Measurements from ENCODE around the gene ITGA2.
"Not testable (repeated sequence)": the region's sequence is repeated elsewhere in the genome, so short reads cannot be mapped to it uniquely, and the experiment has no call there.

ITGA2 gene

GRCh38 chr5:53095931-53096525 lies 106.9 kb downstream of the ITGA2 start:
- DNase-seq (ENCODE audit: low read depth in 2 of 2, low spot score in 1 of 2): peak; percentile 26 to 58

DNA sequence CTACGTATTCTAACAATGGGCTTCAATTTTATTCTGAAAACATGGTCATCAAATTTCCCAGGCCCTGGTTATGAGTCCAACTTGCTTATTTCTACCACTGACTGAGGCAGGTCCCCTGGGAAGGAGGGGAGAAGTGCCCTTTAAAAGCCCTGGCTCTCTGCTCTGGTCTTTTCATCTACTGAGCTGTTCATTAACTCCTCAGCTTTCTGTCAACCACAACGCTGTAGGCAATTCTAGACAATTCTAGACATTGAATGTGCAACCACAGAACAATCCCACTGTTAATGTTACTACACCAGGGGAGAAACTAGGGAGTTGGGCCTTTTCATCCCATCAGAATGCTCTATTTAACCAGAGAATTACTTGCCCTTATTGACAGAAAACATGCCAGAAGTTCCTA lies 110.4 kb downstream of the ITGA2 start:
- no peak for DNase-seq (ENCODE audit: low read depth in 2 of 2, low spot score in 1 of 2)

GRCh38 chr5:53100606-53101005 lies 111.5 kb downstream of the ITGA2 start:
- DNase-seq (ENCODE audit: low read depth in 2 of 2, low spot score in 1 of 2): no peak

DNA sequence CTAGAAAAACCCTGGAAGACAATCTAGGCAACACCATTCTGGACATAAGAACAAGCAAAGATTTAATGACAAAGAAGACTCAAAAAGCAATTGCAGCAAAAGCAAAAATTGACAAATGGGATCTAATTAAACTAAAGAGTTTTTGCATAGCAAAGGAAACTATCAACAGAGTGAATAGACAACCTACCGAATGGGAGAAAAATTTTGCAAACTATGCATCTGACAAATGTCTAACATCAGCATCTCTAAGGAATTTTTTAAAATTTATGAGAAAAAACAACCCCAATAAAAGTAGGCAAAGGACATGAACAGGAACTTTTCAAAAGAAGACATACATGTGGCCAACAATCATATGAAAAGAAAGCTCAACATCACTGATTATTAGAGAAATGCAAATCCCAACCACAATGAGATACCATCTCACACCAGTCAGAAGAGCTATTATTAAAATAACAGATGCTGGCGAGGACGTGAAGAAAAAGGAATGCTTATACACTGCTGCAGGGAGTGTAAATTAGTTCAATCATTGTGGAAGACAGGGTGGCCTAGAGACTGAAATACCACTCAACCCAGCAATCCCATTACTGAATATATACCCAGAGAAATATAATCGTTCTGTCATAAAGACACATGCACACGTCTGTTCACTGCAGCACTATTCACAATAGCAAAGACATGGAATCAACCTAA lies 116.6 kb downstream of the ITGA2 start:
- no peak for DNase-seq (ENCODE audit: low read depth in 2 of 2, low spot score in 1 of 2)

- no peak for DNase-seq (ENCODE audit: low read depth in 2 of 2, low spot score in 1 of 2)
Observed at GRCh38 chr5:53109056-53109442, 119.9 kb downstream of the ITGA2 start.

- peak; percentile 70 to 78 for DNase-seq (ENCODE audit: low read depth in 2 of 2, low spot score in 1 of 2)
Observed at GRCh38 chr5:53109443-53110127, 120.4 kb downstream of the ITGA2 start, which contains the start of gene MOCS2. MOCS2 (minus strand) TSS chr5:53109757; CDS start chr5:53107174, 2,583 bp downstream.

- DNase-seq (ENCODE audit: low read depth in 2 of 2, low spot score in 1 of 2): no peak
Observed at GRCh38 chr5:53110156-53110555, 121.0 kb downstream of the ITGA2 start.

DNA sequence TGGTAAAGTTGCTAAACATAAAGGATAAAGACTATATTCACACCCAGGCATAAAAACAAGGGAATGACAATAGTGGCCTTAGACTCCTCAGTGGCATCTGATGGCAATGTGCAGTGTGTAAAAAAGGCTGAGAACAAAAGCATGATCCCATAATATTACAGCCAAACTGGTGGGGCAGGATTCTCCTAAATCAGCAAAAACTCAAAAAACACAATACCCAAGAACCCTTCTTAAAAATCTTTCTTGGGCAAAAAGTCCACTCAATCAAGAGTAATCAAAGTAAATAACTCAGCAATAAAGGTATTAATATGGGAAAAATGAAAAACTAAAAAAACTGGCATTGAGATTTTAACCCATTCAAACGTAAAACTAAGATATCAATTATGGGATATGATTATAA lies 122.0 kb downstream of the ITGA2 start:
- DNase-seq (ENCODE audit: low read depth in 2 of 2, low spot score in 1 of 2): no peak

DNA sequence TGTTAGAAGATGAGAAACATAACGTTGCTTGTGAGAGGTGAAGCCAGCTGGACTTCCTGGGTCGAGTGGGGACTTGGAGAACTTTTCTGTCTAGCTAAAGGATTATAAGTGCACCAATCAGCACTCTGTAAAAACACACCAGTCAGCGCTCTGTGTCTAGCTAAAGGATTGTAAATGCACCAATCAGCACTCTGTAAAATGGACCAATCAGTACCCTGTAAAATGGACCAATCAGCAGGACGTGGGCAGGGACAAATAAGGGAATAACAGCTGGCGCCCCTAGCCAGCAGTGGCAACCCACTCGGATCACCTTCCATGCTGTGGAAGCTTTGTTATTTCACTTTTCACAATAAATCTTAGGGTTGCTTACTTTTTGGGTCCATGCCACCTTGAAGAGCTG lies 123.2 kb downstream of the ITGA2 start:
- not testable (repeated sequence) for DNase-seq (ENCODE audit: low read depth in 2 of 2, low spot score in 1 of 2)

GRCh38 chr5:53112909-53113308 lies 123.8 kb downstream of the ITGA2 start:
- no peak for DNase-seq (ENCODE audit: low read depth in 2 of 2, low spot score in 1 of 2)

GRCh38 chr5:53113947-53114346 lies 124.8 kb downstream of the ITGA2 start:
- DNase-seq (ENCODE audit: low read depth in 2 of 2, low spot score in 1 of 2): no peak

DNA sequence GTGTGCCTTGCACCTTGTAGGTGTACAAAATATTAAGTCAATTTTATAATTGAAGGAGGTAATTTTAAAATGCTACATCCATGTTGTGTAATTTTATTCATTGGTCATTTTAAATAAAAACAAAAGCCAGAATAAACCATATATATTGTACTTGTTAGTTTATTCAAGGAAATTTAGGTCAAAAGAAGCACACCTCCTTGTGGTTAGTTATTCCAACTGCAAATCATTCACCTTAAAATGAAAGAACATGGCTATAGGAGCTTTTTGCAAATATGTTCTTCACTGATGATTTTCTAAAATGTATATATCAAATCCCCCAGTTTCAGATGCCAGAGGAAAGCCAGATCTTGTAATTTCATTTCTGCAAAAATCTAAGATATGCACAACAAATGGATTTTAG lies 125.8 kb downstream of the ITGA2 start:
- DNase-seq (ENCODE audit: low read depth in 2 of 2, low spot score in 1 of 2): no peak

DNA sequence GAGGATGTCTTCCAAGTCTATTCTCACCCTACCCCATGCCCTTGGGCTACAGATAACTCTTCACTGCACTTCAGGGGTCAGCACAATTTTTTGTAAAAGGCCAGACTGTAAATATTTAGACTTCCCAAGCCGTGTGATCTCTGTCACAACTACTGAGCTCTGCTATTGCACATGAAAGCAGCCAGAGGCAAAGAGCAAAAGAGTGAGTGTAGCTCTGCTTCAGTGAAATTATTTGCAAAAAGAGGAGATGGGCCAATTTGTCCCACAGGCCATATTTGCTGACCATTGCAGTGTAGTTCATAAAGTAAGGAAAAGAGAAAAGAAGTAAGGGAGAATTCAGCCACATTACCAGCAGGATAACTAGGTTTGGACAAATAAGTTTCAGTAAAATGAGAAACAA lies 127.4 kb downstream of the ITGA2 start:
- no peak for DNase-seq (ENCODE audit: low read depth in 2 of 2, low spot score in 1 of 2)

DNA sequence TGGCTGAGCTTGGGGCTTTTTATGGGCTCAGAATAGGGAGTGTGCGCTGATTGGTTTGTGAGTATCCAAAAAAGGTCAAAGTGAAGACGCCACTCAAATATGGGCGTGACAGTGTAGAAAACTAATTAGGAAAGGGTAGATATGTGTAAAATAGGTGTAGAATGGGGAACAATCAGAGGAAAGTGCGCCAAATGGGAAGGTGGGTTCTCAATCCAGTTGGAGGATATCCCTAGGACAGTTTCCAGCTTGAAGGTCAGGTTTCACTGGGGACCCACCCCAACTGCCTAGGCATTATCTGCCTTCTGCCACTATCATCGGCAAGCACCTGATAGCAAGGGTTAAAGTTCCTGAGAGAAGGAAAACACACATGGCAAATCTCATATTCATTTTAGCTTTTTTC lies 129.7 kb downstream of the ITGA2 start:
- no peak for DNase-seq (ENCODE audit: low read depth in 2 of 2, low spot score in 1 of 2)

- DNase-seq (ENCODE audit: low read depth in 2 of 2, low spot score in 1 of 2): no peak
Observed at GRCh38 chr5:53120165-53120564, 131.0 kb downstream of the ITGA2 start.

- no peak for DNase-seq (ENCODE audit: low read depth in 2 of 2, low spot score in 1 of 2)
Observed at GRCh38 chr5:53123702-53124101, 134.6 kb downstream of the ITGA2 start.

DNA sequence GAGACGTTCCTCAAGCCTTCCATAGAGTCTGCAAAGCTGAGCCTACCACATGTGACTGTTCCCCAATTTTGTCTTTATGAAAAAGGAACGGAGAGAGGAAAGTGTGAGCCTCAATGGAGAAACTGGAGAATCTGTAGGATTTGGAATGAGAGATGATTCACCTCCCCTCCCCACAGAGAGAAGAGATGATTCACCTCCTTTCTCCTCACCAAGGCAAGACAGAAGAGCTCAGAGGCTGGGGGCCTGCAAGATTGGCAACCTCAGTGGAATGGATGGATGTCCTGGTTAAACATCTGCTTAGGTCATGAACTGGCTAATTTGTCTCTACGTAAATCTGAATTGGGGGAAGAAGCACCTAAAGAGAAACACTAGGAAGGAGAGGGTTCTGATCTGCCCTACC lies 137.4 kb downstream of the ITGA2 start:
- DNase-seq (ENCODE audit: low read depth in 2 of 2, low spot score in 1 of 2): no peak

GRCh38 chr5:53127107-53127506 lies 138.0 kb downstream of the ITGA2 start:
- DNase-seq (ENCODE audit: low read depth in 2 of 2, low spot score in 1 of 2): no peak

DNA sequence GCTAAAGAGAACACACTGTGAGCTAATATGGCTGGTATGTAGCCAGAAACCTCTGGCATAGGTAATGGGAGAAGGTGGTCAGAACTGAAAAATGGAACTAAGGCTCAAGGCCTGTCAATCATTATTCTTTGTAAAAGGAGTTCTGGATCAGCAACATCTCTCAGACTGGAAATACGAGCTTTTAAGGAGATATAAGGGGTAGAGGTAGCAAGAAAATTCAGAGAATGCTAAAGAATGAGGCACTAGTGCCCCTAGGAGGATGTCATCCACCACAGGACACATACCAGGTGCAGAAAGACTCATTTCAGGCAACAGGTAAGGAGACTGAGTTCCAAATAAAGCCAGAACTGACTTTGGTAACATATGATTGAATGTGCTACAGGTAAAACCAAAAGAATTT lies 139.3 kb downstream of the ITGA2 start:
- no peak for DNase-seq (ENCODE audit: low read depth in 2 of 2, low spot score in 1 of 2)

- DNase-seq (ENCODE audit: low read depth in 2 of 2, low spot score in 1 of 2): no peak
Observed at GRCh38 chr5:53130266-53130665, 141.1 kb downstream of the ITGA2 start.

DNA sequence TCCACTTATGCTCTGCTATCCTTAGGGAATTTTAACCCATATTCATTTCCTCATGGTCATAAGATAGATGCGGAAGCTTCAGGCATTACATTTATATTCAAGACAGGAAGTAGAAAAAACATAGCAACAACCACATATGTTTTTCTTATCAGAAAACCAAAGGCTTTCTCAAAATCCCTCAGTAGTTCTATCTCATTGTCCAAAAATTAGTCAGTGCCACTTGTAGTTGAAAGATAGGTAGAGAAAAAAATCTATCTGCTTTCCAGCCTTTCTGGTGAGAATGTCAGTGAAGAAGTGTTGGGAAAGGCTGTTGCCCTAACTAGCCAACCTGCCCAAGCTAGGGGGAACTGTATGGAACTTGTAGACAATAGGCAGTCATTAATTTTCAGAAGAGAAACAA lies 143.9 kb downstream of the ITGA2 start:
- DNase-seq (ENCODE audit: low read depth in 2 of 2, low spot score in 1 of 2): no peak

All from stimulated activated CD8-positive, alpha-beta memory T cell treated with anti-CD3 and anti-CD28 coated beads, Interleukin-4, amount 100 ng/mL, for 4 hours (primary cell).